GM19035 (cell line): ENCODE results near the gene TELO2.

ENCODE experiments used
- ATAC-seq: cut with Tn5 transposase; IDR thresholded peaks from one replicate; pipeline ENCODE4 v1.9.1; 2021; ENCODE audit not compliant: unreplicated experiment

TELO2 gene

DNA sequence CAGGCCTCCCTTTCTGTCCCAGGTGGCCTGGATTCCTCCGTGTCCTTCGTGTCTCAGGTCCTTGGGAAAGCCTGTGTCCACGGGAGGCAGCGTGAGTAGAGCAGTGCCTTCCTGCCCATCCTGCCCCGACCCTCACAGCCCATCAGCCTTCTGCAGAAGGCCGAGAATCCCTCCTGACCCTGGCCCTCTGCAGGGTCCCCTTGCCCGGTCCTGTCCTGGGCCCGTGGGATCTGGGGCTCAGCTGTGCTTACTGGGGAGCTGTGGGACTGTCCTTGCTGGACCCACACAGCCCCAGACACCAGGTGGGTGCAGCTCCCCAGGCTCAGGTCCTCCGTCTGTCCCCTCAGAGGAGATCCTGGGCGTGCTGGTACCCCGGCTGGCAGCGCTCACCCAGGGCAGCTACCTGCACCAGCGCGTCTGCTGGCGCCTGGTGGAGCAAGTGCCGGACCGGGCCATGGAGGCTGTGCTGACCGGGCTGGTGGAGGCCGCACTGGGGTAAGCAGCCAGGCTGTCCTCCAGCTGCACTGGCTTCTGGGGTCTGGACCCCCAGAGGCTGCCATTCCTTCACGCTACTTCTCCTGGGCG lies 3.9 kb downstream of the TELO2 start:
- ATAC-seq: no peak

GRCh38 chr16:1498899-1499676 lies 5.9 kb downstream of the TELO2 start:
- ATAC-seq: no peak

DNA sequence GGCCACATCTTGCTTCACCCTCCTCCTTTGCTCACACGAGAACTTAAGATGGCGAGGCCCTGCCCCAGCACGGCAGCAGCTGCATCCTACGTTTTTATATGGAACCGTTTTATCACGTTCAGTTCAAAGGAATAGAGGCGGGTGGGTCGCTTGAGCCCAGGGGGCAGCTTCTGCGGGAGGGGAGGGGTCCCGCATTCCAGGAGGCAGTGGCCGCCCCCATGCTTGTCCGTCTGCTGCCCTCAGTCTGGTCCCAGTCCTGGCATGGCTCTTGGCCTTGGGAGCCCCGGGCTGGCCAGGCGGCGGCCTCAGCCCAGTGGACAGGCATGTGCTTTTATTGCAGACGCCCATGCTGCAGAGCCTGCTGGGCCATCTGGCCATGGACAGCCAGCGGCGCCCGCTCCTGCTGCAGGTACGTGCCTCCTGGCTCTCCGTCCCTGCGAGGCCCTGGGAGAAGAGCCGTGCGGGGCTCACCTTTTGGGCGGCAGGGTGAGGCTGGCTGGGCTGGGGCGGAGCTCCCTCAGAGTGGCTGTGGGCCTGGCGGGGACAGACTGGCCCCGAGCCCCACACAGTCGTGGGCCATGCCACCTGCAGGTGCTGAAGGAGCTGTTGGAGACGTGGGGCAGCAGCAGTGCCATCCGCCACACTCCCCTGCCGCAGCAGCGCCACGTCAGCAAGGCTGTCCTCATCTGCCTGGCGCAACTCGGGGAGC lies 6.8 kb downstream of the TELO2 start:
- no peak for ATAC-seq

DNA sequence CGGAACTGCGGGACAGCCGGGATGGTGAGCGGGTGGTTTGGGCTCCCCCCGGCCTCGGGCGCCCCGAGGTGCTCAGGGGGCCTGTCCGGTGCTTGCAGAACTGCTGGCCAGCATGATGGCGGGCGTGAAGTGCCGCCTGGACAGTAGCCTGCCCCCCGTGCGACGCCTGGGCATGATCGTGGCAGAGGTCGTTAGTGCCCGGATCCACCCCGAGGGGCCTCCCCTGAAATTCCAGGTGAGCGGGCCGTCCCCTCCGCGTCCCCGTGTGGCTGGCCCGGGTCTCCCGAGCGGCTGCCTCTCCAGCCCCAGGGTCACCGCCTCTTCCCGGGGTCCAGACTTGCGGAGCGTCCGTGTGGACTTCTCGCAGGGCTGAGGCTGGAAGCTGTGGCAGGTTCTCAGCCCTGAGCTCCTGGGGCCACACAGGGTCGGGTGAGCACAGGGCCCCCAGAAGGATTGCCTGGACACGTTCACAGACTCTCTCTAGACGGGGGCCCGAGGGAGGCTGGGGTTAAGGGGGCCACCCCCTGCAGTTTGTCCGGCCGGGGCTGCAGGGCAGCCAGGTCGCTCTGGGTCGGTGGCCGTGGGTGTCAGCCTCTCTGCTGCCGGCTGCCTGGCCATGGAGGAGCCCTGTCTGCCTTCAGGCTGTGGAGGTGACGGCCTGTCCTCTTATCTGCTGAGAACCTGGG lies 7.4 kb downstream of the TELO2 start:
- ATAC-seq: no peak

DNA sequence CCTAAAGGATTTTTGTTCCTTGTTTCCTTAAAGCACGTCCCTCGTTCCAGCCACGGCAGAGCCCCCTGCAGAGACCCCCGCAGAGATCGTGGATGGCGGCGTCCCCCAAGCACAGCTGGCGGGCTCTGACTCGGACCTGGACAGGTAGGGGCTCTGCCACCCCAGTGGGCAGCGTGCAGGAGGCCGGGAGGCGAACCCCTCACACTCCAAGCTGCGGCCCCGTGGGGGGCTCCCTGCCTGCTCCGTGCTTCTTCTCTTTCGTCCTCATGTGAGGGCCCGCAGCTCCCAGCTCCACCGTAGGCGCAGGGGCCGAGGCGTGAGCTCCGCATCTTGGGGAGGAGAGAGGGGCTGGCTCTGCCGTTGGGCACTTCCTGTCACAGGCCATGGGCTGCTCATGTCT lies 8.5 kb downstream of the TELO2 start:
- ATAC-seq: no peak

GRCh38 chr16:1502092-1503004 lies 9.2 kb downstream of the TELO2 start:
- no peak for ATAC-seq

- ATAC-seq: no peak
Observed at GRCh38 chr16:1503110-1503955, 10.2 kb downstream of the TELO2 start.

GRCh38 chr16:1505073-1505844 lies 12.1 kb downstream of the TELO2 start:
- no peak for ATAC-seq

GRCh38 chr16:1505912-1506311 lies 12.8 kb downstream of the TELO2 start:
- ATAC-seq: no peak

- ATAC-seq: no peak
Observed at GRCh38 chr16:1506494-1507213, 13.5 kb downstream of the TELO2 start.

- no peak for ATAC-seq
Observed at GRCh38 chr16:1508494-1509187, 15.5 kb downstream of the TELO2 start.

DNA sequence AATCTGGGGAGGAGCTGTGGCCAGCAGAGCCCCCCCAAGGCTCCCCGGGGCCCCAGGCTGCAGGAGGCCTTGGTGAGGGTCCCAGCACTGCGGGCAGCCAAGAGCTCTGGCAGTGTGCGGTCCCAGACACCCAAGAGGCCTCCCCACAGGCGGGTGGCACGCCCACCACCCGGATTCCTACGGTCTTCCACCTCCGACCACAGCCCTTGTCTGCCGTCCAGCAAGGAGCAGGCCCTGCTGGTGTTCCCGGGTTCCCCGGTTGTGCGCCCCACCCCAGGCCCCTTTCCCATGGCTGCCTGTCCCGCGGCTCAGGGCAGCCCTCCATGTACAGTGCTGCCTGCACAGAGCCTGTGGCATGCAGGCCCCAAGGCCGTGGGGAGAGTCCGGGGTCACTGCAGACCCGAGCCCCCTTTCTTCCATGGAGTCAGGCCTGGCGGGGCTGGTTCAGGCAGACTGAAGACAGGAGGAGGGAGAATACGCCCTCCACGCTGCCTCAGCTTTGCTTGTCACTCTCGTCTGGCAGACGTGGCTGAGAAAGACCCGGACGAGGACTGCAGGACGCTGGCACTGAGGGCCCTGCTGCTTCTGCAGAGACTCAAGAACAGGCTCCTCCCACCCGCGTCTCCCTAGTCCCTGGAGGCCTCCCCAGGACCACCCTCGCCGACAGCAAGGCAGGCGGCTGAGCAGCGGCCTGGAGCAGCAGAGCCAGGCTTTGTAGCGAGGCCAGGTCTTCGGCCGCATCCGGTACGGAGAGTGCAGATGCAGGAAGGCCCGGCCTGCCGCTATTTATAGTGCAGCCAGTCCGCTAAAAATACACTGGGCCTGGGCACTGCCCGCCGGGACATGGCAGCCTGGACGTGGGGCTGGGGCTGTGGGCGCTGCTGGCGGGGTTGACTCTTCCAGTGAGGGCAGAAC lies 16.4 kb downstream of the TELO2 start:
- no peak for ATAC-seq

- no peak for ATAC-seq
Observed at GRCh38 chr16:1510272-1510671, 17.1 kb downstream of the TELO2 start.

DNA sequence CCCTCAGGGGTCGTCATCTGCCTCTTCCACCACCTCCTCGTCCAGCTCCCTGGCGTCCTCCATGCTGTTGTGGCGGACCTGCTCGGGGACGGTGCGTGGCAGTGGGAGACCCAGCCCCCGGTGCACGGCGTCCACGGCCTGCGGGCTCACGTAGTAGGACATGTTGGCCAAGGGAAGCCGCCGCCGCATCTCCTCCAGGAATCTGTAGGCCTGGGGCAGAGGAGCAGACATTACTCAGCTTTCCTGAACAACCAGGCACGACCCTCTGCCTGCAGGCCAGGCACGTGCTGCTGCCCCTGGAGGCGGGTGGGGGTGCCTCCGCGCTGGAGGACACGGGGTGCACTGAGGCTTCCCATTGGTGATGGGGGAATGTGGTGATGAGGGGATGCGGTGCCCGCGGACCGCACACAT lies 17.8 kb downstream of the TELO2 start:
- ATAC-seq: no peak

DNA sequence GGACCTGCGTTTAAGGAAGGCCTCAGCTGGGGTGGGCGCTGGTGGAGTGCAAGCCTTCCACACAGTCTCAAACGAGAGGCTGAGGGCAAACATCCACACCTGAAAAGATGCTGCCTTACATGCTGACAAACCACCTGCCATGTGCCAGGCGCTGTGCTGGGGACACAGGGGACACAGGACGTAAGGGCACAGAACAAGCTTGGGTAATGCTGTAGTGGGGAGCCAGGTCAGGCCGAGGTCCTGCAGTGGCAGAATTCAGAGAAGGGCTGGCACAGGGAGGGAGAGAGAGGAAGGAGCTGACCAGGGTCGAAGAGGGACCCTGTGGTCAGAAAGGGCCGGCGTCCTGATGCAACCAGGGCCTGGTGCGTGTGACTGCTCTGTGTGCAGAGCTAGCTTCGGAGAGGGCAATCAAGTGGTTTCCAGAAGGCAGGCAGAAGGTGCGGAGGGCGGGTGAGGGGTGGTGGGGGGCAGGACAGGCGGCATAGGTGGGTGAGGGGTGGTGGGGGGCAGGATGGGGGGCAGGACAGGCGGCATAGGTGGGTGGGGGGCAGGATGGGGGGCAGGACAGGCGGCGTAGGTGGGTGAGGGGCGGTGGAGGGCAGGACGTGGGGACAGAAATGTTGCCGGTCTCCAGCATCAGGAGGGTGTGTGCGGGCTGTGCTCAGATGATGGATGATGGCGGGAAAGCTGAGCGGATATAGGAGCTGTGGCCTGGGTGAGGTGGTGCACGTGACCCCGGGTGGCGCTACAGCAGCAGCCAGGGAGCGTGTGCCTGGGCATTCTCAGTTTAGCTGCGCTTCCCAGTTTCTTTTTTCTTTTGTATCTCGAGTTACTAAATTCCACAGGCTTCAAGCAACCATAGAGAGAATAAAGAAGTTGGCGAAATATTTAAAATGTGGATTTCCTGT lies 18.8 kb downstream of the TELO2 start:
- ATAC-seq: no peak

GRCh38 chr16:1512774-1513173 lies 19.6 kb downstream of the TELO2 start:
- no peak for ATAC-seq
